GM23248 (cell line): ENCODE measurements around the gene COL23A1.

Experiments
- EZH2 ChIP-seq: fragments of 200-600 bp; sonication (generic); IDR thresholded peaks from 2 replicates; pipeline ENCODE4 v1.6.1; 2018; ENCODE audit warnings: antibody characterized with exemption, mild to moderate bottlenecking; ENCODE audit not compliant: insufficient read depth, poor library complexity, severe bottlenecking
- EZH2phosphoT487 ChIP-seq: fragments of 200-600 bp; sonication (generic); IDR thresholded peaks from 2 replicates; pipeline ENCODE4 v1.6.1; 2018; ENCODE audit warnings: antibody characterized with exemption, moderate library complexity, mild to moderate bottlenecking, low read depth; ENCODE audit not compliant: insufficient read depth

- TF ChIP-seq EZH2phosphoT487 (no peak), EZH2 (no peak)
Measured at GRCh38 chr5:178612299-178612698, 22.1 kb upstream of the COL23A1 start.
